CMK (cell line): ENCODE data around the gene RTN4RL2.
"Not testable (repeated sequence)": the region's sequence is repeated elsewhere in the genome, so short reads cannot be mapped to it uniquely, and the experiment has no call there.

Experiments
- DNase-seq: peaks from one replicate; pipeline ENCODE4 v3.0.0-alpha.2; 2010; ENCODE audit warnings: low read depth

Gene RTN4RL2

DNA sequence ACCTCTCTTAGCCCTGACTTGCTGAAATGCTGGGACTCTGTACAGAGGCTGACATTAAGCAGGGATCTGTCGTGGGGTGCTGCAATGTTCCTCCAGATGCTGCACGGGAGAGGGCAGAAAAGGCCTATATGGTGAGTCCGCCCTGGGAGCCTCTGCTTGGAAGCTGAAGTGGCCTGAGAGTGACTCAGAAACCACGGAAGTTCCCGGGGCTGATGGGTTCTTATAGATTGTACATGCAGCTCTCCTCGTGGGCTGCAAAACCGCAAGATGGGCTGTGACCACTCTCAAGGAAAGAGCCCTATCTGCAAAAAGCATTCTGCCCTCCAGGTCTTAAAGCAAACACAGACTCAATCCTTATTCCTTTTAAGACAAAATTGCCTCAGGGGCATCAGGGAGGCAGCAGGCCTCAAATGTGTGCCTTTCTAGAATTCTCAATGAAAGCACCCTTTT, 27.6 kb upstream of the RTN4RL2 start:
- peak; percentile 75 for DNase-seq

DNA sequence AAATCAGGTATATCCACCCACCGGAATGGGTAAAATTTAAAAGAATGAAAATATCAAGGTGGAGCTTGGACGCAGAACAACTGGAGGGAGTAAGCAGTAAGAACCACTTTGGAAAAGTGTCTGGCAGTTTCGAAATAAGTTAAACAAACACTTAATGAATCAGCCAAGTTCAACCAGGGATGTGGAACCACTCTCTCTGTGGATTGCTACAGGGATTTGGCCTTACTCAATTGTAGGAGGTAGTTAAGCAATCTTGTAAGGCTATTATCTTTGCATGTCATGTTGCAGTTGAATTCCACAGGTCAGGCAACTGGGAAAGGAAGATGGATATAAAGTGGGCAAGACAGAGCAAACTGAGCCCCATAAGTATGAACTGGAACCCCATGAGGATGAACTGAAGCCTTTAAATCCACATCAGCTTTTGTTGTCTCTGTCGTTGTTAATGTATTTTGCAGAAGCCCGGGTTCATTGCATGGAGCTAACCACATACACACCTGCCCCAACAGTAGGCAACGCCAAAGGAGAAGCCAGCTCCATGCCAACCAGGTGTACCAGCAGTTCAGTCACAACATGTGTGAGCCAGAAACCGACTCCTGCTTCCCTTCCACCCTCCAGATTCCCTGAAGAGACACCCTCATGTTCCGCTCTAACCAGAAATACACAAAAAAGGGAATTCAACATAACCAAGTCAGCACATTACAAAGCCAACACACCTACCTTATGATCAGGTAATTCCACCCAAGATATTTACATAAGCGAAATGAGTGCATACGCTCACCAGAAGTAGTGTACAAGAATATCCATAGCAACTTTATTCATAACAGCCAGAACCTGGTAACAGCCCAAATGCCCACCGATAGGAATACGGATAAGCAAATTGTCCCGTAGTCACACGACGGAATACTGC, 25.4 kb upstream of the RTN4RL2 start:
- no peak for DNase-seq

DNA sequence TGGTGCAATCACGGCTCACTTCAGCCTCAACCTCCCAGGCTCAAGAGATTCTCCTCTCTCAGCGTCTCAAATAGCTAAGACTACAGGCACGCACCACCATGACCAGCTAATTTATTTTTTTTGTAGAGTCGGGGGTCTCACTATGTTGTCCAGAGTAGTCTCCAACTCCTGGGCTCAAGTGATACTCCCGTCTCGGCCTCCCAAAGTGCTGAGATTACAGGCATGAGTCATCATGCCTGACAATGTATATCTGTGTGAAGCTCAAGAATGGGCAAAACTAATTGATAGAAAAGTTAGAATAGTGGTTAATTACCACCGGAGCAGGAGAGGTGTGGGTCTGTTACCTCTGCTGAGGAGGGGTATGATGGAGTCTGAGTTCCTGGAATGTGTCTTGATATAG, 24.3 kb upstream of the RTN4RL2 start:
- no peak for DNase-seq

DNA sequence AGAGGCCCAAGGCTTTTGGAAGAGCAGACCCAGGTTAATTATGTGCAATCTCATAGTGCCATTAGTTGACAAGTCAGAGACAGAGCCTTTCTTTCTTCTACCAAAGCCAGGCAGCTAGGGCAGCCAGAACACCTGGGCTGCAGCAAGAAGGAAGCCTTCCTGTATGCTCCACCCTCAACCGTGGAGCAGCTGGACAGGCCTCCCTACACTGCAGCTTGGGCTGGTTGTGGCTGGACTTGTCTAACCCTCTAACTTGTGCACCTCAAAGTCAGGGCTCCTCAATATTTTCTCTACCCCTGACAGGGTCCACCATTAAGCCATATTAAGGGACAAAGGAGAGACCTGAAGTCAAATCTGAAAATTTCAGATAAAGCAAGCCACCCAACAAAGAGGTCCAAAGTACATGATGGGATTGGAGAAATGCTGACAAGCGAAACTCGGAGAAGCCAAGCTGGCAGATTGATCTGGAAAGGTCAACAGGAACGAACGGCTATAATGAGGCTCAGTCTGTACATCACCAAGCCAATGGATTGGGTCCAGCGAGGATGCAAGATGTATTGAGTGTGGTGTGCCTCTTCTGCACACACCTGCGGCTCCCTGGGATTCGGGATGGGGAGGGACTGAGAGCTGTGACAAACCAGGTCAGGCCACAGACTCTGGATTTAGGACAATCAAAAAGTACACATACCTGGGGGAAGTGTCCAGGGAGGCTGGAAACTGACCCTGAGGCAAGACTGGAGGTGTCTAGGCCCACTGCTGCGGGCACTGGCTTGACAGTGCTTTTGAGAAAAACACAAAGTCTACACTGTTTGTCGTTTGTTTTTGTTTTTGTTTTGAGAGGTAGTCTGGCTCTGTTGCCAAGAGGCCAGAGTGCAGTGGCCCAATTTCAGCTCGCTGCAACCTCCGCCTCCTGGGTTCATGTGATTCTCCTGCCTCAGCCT, 21.7 kb upstream of the RTN4RL2 start:
- no peak for DNase-seq

DNA sequence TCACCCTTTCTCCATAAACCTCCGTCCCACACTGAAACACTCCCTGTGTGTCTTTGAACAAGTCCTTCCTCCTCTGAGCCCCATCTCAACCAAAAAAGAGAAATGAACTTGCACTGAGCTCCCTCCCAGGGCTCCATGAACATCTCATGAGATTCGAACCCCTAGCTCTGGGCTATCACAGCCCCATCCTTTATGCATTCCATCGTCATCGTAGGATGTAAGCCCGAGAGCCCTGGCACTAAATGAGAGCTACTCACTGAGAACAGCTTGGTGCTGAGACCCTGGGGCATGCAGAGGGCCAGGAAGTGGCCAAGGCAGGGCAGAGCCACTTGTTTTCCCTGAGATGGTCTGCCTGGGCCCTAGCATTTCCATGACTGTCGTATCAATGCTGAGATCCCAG, 20.5 kb upstream of the RTN4RL2 start:
- no peak for DNase-seq

DNA sequence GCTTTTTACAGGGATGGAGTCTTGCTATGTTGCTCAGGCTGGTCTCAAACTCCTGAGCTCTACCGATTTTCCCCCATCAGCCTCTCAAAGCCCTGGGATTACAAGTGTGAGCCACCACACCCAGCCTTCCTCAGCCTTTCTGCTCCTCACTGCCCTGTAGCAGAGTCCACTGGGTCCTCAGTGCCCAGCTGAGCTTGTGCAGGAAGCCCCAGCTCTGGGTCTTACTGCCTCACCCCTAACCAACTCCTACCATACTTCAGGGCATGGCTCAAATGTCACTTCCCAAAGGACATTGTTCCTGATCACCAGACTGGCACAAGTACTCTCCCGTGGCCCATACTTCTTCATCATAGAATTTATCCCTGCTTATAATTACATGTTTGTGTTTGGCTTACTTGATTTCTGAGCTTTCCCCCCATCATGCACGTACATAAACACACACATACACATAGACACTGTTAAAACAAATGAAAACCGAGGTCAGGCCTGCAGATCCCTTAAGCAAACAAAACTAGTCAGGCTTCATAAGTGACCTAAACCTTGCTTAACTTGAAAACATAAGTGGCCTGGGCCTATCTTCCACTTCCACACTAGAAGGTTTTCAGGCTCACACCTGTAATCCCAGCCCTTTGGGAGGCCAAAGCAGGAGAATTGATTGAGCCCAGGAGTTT, 19.4 kb upstream of the RTN4RL2 start:
- no peak for DNase-seq

DNA sequence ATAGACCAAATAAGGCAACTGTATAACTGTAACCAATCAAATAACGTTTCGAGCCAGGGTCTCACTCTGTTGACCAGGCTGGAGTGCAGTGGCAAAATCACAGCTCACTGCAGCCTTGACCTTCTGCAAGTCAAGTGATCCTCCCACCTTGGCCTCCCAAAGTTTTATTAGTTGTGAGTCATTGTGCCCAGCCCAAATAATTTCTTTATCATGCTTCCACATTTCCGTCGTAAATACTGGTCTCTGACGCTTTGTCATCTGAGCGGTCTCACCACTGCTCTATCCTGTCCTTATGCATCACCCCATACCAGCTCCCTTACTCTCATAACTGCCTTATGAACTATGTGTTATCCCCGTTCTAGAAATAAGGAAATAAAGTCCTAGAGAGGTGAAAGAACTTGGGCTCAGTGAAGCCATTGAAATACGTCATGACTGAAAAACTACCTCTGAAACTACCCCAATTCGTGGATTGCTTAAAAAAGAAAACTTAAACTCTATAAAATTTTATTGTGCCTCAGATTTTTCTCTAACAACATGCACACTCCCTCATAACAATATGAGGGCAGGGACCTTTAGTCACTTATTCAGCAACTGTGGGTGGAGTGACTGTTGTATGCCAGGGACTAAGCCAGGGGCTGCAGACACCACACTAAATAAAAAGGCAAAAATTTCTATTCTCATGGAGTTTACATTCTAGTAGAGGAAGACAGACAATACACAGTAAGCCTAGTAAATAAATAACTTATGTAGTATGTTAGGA, 15.8 kb upstream of the RTN4RL2 start:
- no peak for DNase-seq

DNA sequence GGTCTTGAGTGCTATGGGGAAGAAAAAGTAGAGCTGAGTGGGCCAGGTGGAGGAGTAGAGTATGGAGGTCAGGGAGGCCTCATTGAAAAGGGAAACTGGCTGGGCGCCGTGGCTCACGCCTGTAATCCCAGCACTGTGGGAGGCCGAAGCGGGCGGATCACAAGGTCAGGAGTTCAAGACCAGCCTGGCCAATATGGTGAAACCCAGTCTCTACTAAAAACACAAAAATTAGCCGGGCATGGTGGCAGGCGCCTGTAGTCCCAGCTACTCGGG, 15.3 kb upstream of the RTN4RL2 start:
- not testable (repeated sequence) for DNase-seq

DNA sequence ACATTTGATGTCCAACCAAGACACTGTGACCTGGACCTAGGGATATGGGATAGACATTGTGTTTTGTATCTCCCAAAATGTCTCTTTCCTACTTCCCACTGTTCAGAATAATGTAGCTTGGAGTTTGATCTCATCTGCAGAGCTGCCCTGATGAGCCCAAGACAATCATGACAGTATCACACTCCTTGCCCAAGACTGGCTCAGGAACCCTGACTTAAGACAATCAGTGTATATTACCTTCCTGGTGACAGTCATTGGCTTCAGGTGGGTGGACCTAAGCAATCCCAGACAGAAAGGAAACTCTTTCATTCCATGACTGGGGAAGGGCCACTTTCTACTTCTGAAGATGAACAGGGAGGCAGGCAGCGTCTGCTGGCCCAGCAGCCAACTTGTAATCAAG, 14.3 kb upstream of the RTN4RL2 start:
- DNase-seq = no peak

DNA sequence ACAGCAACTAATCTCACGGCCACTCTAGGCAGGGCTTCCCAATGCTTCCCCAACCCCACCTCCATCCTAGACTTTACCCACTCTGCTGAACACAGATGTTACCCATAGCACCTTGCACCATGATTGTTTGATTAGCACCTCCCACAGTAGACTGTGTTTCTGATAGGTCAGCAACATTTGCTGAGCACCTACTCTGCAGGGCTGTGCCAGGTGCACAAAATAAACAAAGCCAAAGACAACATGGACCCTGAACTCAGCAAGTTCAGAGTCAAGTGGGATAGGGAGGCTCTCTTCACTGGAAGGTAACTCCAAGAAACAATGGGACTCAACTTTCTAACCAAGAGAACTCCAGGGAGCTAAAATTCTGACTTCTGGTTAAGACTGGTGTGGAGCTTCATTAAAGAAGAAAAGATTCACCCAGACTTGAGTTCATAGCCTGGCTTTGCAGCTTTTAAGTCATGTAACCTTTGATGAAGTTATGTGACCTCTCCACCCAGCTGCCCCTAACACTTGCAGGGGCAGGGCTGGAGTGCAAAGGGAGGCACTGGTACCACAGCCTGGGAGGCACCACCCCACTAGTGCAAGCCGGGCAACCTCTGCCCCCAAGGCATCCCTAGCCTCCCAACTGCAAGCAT, 6.7 kb upstream of the RTN4RL2 start:
- no peak for DNase-seq

DNA sequence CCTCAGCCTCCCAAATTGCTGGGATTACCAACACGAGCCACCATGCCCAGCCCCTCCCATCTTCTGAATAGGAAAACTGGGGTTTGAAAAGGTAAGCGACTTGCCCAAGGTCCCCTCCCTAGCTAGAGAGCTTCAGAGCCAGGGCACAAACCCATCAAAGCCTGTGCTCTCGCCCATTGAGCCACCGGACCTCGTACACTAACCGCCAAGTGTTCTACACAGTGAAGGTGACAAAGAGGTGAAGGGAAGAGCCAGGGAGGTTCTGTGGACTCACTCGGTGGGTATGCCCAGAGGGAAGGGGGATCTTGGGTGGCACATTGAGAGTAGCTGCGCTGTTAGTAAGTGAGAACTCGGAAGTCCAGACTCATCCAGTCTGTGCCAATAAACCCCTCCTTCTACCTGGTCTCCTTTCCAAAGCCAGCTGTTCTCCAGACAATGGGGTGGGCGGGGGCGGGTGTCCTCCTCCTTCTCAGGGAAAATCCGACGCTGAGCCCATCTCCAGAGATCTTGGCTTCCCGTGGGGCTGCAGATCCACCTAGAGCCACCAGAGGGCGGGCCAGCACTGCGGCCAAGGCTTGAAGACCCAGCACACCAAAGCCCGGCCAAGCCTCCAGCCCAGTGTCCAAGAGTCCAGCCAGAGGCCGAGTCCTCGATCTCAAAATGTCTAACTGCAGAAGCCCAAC, 3.2 kb upstream of the RTN4RL2 start:
- DNase-seq = no peak

DNA sequence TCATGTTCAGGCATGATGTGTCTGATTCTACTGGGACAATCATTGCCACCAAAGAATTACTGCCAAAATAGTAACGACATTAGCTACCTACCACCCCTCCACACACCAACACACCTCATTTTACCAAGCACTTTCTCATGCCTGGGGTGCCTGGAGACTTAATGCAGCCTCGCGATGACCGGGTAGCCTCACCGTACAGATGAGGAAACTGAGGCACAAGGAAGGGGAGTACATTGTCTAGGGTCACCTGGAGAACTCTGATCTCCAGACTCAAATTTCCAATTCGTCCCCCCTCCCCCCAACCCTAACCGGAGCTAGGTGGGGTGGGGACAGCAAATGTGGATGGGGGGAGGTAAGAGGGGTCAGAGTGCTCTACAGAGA, 2.7 kb upstream of the RTN4RL2 start:
- no peak for DNase-seq

DNA sequence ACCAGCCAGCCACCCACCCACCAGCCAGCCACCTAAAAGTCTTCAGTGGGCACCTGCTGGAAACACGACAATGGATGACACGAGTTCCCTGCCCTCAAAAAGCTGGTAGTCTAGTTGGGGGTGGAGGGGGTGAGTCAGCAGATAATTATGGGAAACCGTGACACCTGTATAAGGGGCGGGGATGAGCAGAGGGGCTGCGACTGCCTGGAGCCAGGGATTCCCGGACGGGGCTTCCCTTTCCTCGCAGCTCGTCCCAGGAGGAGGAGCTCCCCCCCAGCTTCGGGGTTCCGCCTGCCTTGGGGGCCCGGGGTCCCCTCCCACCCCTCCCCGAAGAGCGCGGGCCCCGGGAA, 2.3 kb upstream of the RTN4RL2 start:
- no peak for DNase-seq

DNA sequence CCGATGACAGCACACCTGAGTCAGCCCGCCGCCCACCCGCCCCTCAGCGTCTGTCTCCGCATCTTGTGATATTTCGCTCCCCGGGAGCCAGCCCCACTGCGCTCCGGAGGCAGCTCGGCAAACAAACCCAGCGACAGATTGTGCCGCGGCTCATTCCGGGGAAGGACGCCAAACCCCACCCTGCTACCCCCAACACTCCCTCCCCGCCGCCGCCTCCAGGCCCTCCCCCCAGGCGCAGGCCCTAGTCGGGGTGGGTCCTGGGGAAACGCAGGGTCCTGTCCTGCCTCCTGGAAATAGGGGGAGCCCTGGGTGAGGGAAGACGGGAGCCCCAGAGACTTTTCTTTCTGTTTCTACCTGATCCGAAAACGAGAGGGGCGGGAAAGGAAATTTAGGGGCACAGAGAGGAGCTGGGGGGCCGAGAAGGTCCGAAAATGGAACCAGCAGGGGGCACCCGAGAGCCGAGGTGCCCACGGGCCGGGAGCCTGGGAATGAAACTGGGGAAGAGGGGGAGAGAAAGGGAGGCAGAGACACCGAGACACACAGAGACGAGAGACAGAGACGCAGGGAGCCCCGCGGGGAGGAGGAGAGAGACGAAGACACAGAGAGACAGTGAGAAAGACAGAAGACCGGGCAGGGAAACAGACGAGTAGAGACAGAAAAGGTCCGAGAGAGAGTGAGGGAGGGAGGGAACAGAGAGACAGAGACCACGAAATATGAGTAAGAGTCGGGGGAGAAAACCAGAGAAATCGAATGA, 1.7 kb upstream of the RTN4RL2 start:
- no peak for DNase-seq

DNA sequence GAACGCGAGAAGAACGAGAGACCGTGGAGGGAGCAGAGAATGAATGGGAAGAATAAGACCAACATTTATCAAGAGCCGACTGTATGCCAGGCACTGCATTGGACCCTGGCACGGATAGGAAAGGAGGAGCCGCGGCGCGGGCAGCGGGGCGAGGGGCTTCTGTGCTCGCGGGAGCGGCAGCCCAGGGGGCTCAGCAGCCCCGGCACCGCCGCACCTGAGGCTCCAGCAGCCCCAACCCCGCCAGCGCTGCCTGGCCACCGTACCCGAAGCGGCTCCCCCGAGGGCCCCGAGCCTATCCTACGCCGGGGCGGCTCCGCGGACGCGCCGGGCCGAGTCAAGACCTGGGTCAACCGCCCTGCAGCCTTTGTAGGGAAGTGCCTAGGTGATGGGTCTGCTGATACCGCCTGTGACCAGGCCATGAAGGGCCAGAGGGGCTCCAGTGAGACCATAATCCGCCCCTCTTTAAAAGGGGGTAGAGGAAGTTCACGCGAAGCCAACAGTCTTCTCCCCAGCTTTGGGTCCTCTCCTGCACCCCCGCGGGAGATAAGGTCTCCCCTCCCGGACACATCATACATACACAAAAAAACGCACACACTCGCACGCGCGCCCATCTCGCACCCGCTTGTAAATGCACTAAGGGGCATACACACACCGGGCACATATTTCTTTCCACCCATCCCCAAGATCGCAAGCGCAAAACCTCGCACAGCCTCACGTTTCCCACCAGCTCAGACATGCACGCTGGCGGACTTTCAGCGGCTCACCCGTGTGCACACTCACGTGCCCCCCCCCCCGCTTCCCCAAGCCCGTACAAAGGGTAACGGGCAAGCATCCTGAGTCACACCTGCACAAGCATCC, 935 bp upstream of the RTN4RL2 start:
- no peak for DNase-seq

DNA sequence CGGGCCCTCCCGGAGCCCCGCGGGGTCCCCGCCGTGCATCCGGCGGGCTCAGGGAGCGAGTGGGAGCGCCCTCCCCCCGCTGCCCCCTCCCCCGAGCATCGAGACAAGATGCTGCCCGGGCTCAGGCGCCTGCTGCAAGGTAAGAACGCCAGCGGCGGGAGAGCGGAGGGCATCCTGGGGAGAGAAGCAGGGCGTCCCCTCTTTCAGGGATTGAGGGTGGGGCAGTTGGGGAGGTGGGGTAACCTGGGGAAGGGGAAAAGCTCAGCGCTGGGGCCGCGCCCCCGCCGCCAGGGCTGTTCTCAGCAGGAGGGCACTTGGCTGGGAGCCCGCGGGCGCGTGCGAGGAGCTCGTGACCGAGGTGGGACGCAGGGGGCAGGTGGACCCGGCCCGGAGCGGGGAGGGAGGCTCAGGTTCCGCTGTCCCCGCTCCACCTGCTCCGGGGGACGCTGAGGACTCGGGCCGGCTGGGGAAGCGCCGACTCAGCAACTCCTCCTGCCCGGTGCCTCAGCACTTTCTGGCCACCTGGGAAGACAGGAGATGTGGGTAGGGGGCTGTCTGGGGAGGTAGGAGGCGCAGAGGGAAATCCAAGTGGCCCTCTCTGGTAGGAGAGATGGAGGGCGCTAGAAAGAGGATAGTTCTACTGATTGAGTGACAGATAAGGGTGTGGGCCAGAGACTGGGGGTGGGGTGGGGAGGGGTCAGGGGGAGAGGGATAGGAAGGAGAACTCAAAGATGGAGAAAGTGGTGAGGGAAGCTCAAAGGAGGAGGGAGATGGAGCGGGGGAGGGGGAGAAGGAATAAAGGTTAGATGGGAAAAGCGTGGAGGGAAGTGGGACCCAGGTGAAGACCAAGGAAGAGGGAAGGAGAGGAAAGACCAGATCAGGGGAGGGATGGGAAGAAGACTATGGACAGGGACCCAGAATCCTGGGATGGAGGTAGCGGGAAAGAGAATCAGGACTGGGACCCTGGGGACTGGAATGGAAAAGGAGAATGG, 726 bp downstream of the RTN4RL2 start:
- no peak for DNase-seq

DNA sequence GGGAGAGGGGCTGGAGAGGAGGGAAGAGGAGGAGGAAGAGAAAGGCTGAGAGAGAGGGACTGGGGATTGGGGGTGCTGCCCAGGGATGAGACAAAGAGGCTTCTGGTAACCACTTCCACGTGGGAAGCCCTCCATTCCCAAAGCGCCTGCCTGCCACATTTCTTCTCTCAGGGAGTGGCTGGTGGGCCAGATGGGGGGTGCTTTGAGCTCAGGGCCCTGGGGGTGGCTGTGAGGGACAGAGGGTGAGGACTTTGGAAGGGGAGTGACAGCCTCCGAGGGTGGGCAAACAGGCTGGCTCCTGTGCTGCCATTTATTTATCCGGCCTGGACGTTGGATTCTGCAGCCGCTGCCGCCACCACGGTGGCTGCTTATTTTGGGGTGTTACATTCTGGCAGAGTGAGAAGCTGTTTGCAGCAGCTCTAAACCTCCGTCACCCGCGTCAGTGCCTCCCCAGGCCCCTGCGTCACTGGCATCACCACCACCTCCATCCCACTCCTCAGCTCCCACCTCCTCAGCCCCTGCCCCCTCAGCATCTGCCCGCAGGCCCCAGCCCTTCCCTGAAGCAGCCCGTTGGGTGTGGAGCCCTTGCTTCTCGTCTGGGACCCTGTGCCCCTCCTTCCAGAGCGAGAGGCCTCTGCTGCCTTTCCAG, 1.6 kb downstream of the RTN4RL2 start:
- DNase-seq = no peak
